Epithelial cell of esophagus (primary cell): ENCODE measurements around the gene AOPEP.
A peak's percentile ranks its signal among the peaks of the same experiment; 100 is the strongest.

Source experiments
- DNase-seq: peaks from one replicate; pipeline ENCODE4 v3.0.0; 2010; ENCODE audit warnings: low read depth
- H3K4me3 ChIP-seq: 2 replicates; pipeline ENCODE4 v1.5.1; 2011; ENCODE audit warnings: mild to moderate bottlenecking, low read length, control low read depth
- CTCF ChIP-seq: IDR thresholded peaks from 2 replicates; pipeline ENCODE4 v1.5.1; 2011; ENCODE audit warnings: low read depth, mild to moderate bottlenecking, low read length, control low read depth, inconsistent platforms; ENCODE audit not compliant: insufficient read depth; ENCODE audit errors: missing control alignments

The AOPEP gene

GRCh38 chr9:95091601-95092261 lies 365.2 kb downstream of the AOPEP start:
- peak; percentile 48 for DNase-seq
- H3K4me3 ChIP-seq: no peak overlapping the region
- no peak for TF ChIP-seq CTCF

- H3K4me3 ChIP-seq: no peak overlapping the region
- peak; percentile 75 for DNase-seq
- no peak for TF ChIP-seq CTCF
Measured at GRCh38 chr9:95092262-95093072, 366.0 kb downstream of the AOPEP start.

DNA sequence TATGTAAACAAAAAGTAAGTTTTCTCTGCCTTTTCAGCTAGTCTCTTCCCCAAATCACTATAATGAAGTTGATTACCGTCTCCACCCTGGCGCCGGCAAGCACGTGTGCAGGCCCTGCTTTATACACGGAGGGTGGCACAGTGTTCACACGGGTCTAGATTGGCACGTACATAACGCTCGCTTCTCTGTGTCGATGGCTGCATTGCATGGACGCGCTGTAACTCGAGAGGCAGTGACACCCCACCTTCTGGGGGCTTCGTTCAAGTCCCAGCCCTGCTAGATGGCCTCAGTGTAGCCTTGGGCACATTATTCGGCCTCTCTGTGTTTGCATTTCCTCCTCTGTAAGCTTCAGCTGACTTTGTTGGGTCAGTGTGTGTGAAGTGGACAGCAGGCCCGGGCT lies 367.1 kb downstream of the AOPEP start:
- TF ChIP-seq CTCF: no peak

DNA sequence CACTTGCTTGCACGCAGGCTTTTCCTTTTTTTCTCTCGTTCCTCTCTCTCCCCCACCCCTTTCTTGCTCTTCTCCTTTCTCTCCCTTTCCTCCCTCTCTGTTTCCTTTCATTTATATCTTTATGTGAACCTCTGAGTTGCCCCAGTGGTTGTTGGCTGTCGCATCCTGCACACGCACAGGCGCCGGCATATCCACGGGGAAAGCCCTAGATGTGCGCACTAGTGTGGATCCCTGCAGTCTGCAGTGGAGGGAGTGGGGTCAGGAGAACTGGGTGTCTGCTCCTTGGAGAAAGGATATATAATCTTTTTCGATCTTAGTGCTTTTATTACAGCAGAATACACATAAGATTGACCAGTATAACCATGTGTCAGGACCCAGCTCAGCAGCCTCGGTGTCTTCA lies 367.5 kb downstream of the AOPEP start:
- DNase-seq: no peak
- TF ChIP-seq CTCF: no peak
- no peak overlapping the region for H3K4me3 ChIP-seq

More for the DNA sequence above, 367.1 kb downstream of the AOPEP start:
- H3K4me3 ChIP-seq: no peak overlapping the region
- DNase-seq: no peak

- DNase-seq: no peak
- H3K4me3 ChIP-seq: no peak overlapping the region
- TF ChIP-seq CTCF: no peak
Measured at GRCh38 chr9:95095641-95096355, 369.3 kb downstream of the AOPEP start.

- no peak for TF ChIP-seq CTCF
- DNase-seq: no peak
- H3K4me3 ChIP-seq: no peak overlapping the region
Measured at GRCh38 chr9:95096381-95096780, 369.9 kb downstream of the AOPEP start.
